ENCODE measurements around the gene OXSM.

Gene OXSM

GRCh38 chr3:25789596-25790556 is at the start of gene OXSM:
OXSM (plus strand) TSS chr3:25790090; CDS start chr3:25791021, 931 bp downstream.
- peak; percentile 92 to 96 for DNase-seq (ENCODE audit: low read depth in 2 of 2)

- DNase-seq (ENCODE audit: low read depth in 2 of 2) = no peak
These were observed 45.4 kb upstream of the OXSM start for GRCh38 chr3:25744470-25744869.

GRCh38 chr3:25747033-25747432 is 42.9 kb upstream of the OXSM start:
- DNase-seq (ENCODE audit: low read depth in 2 of 2) = no peak

- DNase-seq (ENCODE audit: low read depth in 2 of 2) = no peak
These were observed 41.7 kb upstream of the OXSM start for GRCh38 chr3:25748189-25748588.

GRCh38 chr3:25749031-25749581 is 40.8 kb upstream of the OXSM start:
- no peak for DNase-seq (ENCODE audit: low read depth in 2 of 2)

GRCh38 chr3:25751048-25751447 is 38.8 kb upstream of the OXSM start:
- no peak for DNase-seq (ENCODE audit: low read depth in 2 of 2)

- no peak for DNase-seq (ENCODE audit: low read depth in 2 of 2)
These were observed 38.2 kb upstream of the OXSM start for GRCh38 chr3:25751725-25752124.

GRCh38 chr3:25768851-25769250 is 21.0 kb upstream of the OXSM start:
- no peak for DNase-seq (ENCODE audit: low read depth in 2 of 2)

GRCh38 chr3:25775936-25776335 is 14.0 kb upstream of the OXSM start:
- DNase-seq (ENCODE audit: low read depth in 2 of 2) = no peak

GRCh38 chr3:25780618-25781017 is 9.3 kb upstream of the OXSM start:
- DNase-seq (ENCODE audit: low read depth in 2 of 2) = no peak

- DNase-seq (ENCODE audit: low read depth in 2 of 2) = no peak
These were observed 8.6 kb upstream of the OXSM start for GRCh38 chr3:25781145-25781757.

GRCh38 chr3:25781758-25782594 is 7.9 kb upstream of the OXSM start:
- DNase-seq (ENCODE audit: low read depth in 2 of 2) = no peak

GRCh38 chr3:25782636-25782937 is 7.3 kb upstream of the OXSM start:
- DNase-seq (ENCODE audit: low read depth in 2 of 2) = no peak

GRCh38 chr3:25782938-25783660 is 6.8 kb upstream of the OXSM start, which contains the start of gene NGLY1:
NGLY1 (minus strand) TSS chr3:25783443; CDS start chr3:25783390, 53 bp downstream.
- peak; percentile 69 to 78 for DNase-seq (ENCODE audit: low read depth in 2 of 2)

GRCh38 chr3:25783661-25784512 is 6.0 kb upstream of the OXSM start:
- DNase-seq (ENCODE audit: low read depth in 2 of 2) = peak in 1 of 2 donors; percentile 26

GRCh38 chr3:25784971-25785370 is 4.9 kb upstream of the OXSM start:
- DNase-seq (ENCODE audit: low read depth in 2 of 2) = no peak

- no peak for DNase-seq (ENCODE audit: low read depth in 2 of 2)
These were observed 4.1 kb upstream of the OXSM start for GRCh38 chr3:25785826-25786225.

- DNase-seq (ENCODE audit: low read depth in 2 of 2) = no peak
These were observed 2.2 kb upstream of the OXSM start for GRCh38 chr3:25787689-25788088.

- DNase-seq (ENCODE audit: low read depth in 2 of 2) = no peak
These were observed 688 bp upstream of the OXSM start for GRCh38 chr3:25789209-25789595.

- DNase-seq (ENCODE audit: low read depth in 2 of 2) = no peak
These were observed 11.9 kb downstream of the OXSM start for GRCh38 chr3:25801786-25802185.

All from stimulated activated CD4-positive, alpha-beta T cell treated with anti-CD3 and anti-CD28 coated beads, Interleukin-15, amount 100 ng/mL, for 48 hours (primary cell).